GM18858 (cell line): ENCODE data around the gene RASAL1.

Experiments used
- ATAC-seq: cut with Tn5 transposase; IDR thresholded peaks from one replicate; pipeline ENCODE4 v1.9.1; 2021; ENCODE audit not compliant: unreplicated experiment

The RASAL1 gene

DNA sequence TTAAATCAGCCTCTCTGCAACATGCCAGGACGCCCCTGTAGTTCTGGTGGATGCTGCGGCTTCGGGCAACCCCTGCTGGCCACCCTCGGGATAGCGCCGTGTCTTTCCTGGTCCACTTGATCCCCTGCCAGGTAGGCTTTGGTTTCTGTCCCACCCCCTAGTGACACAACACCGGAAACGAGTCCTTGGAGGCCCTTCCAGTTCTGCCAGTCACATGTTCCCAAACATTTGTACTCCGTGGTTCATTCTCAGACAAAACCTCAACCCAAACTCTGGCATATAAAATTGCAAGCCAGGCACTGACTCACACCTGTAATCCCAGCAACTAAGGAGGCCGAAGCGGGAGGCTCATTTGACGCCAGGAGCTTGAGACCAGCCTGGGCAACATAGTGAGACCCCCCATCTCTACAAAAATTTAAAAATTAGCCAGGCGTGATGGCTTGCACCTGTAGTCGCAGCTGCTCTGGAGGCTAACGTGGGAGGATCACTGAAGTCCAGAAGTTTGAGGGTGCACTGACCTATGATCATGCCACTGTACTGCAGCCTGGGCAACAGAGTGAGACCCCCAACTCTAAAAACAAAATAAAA lies 37.0 kb downstream of the RASAL1 start:
- ATAC-seq: no peak

DNA sequence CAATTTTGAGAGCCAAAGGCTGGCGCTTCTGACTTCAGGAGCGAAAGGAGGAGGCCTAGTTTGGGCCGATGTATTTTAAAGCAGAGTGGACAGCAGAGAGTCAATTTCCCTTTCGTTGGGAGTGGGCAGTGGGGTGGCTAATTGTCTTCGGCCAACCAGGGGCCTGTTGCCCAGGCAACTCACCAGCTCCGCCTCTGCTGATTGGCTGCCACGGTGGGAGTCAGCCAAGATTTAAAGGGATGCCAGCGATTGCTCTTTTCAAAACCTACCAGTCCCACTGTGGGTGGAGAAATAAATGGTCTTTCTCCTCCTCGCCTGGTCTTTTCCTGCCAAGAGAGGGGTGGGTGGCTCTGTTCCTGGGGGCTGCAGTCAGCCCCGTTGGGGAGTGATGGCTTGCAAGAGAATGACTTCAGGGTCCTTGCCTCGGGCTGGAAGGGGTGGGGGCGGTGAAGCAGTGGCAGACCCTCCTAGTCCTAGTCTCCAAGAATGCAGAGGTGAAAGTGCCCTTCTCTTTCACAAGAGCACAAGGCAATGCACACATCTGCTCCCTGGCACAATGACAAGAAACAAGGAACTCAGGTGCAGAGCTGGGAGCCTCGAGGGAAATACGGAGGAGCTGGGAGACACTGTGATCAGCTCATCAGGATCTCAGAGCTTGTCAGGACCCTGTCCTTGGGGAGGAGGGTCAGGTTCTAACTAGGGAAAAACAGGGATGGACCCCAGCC lies 37.7 kb downstream of the RASAL1 start:
- no peak for ATAC-seq

DNA sequence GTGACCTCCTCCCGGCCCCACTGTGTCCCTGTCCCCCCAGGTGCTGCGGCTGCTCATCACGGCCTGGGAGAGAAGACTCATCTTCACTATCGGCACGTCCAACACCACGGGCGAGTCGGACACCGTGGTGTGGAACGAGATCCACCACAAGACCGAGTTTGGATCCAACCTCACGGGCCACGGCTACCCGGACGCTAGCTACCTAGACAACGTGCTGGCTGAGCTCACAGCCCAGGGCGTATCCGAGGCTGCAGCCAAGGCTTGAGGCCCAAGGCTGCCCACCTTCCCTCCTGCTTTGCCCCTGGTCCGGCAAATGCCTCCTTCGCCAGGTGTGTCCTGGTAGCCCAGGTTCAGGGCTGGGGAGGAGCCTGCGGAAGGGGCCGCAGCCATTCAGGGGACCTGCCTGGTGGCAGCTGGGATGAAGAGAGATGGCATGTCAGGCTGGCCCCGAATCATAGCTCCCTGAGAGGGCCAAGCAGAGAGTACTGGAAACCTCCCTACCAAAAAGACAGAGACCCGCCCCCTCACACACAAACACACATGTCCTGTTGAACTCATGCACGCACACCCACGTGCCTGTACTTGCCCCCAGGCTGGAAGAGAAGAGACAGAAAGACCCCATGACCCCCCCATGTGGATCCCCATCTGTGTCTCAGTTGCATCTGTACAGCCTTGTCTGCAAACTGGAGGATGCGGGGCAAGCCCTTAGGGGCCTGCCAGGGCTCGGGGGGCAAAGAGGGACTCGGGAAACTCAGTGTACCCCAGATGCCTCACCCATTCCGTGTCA lies 38.7 kb downstream of the RASAL1 start:
- no peak for ATAC-seq

DNA sequence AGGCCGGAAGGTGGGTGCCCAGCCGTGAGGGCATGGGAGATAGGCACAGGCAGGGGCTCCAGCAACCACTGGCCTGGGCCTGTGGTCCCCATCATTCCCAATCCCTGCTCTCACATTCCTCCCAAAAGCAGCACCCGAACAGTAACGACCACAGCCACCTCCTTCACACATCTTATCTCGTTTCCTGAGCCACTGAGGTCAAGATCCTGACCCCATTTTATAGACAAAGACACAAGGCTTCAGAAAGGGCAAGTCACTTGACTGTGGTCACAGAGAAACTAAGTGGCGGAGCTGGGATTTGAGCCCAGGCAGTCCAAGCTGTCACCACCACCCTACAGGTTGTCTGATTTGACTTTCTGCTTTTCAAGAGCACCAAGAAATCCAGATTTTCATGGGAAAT lies 40.2 kb downstream of the RASAL1 start:
- ATAC-seq: no peak

DNA sequence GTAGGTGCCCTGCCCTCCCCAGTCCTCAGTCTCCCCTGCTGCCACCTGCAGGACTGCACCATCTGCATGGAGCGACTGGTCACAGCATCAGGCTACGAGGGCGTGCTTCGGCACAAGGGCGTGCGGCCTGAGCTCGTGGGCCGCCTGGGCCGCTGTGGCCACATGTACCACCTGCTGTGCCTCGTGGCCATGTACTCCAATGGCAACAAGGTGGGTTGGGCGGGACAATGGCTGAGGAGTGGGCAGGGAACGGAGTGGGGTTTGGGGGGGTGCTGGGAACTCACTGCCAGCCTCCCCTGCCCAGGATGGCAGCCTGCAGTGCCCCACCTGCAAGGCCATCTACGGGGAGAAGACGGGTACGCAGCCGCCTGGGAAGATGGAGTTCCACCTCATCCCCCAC lies 40.8 kb downstream of the RASAL1 start:
- ATAC-seq: no peak

DNA sequence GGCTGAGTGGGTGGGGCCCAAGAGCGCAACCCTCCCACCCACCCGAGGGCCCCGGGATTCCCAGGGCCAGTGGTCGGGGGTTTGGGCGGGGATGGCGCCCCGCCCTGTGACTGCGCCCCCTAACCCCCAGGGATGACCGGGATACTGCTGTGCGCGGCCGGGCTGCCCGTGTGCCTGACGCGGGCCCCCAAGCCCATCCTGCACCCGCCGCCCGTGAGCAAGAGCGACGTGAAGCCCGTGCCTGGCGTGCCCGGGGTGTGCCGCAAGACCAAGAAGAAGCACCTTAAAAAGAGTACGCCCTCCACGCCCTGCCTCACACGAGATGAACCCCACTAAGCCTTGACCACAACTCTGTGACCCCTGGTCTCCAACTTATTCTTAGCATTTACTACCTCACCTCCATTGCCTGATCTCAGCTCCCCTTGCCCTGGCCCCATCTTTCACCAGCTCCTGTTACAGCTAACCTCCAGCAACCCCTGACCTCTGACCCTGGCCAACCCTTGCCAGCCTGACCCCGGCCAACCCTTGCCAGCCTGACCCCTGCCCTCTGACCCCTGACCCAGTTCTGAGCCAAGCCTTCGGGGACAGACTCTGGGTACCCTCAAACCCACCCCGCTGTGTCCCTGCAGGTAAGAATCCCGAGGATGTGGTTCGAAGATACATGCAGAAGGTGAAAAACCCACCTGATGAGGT lies 42.0 kb downstream of the RASAL1 start:
- ATAC-seq: no peak

DNA sequence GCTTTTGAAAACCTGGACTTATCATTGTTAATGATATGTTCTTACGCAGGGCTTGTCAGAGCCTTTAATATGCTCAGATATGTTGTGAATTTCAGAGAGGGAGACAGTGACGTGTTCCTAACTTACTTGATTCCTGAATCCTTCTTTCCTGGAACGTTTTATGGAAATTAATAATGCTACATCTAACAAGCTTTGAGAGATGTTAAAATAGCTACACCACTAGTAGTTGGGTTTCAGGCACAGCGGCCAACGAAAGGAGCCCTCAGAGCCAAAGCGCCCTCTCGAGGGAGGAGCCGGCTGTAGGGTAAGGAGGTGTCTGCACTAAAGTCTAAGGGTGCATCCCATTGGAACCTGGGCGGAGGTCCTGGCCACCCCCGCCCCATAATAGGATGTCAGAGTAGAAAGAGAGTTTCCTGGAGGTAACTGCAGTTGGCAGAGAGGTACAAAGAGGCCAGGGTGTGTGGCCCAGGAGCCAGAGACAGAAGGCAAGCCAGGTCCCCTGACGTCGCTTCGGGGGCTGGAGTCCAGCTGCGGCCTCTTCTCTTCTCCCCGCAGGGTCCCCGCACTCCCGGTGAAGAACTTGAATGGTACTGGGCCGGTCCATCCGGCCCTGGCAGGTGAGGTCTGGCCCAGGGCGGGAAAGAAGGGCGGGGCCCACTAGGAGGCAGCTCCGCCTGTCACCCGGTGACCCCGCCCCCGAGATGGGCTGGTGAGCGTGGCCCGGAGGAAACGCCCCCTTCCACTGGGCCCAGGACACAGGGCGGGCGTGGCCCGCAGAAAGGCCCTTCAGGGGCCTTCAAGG lies 42.8 kb downstream of the RASAL1 start:
- no peak for ATAC-seq

DNA sequence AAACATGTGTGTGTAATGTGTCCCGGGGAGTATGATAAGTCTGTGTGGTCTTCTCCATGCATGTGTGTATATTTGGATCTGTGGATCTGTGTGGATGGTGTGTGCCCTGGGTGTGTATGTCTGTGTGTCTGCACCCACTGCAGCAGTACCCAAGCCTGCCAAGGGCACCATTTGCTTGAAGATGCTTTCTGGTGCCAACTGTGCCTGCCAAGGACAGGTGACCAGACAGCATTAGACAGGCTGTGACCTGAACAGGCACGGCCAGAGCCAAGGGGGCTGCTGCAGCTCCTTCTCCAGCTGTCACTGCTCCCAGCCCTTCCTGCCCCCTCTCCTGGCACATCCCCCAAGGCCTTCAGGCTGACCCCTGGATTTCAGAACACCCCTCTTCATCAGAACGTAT lies 44.1 kb downstream of the RASAL1 start:
- ATAC-seq: no peak

DNA sequence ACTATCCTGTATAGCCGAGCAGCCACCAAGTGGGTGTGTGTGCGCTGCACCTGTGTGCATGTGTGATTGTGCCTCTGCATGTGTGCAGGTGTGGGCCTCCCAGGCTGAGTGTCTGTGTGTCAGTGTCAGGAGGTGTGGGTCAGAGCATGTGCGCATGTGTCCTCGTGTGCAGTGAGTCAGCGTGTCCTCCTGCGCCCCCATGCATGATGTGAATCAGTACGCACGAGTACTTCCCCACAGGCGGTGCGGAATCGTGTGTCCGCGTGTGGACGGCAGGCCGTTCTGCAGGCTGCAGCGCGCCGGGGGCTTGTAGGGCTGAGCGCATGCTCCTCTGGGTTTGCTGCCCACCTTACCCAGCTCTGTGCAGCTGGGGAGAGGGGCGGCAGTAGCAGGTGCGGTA lies 44.8 kb downstream of the RASAL1 start:
- ATAC-seq: no peak

DNA sequence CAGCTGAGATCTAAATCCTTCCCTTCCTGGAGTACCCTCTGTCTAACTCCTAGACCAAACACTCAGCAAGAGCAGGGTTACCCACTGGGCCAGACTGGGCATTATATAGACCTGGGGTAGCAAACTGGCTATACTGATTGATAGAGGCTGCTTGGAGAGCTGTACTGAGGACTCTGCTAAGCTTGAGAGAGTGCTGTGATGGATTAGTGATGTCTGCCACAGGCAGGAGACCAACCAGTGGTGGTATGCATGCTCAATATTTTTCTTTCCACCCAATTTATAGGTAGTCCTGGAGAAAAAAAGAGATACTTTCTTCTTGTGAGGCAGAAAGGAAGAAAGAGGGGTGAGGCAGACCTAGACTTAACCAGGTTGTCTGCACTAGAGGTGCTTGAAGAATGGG lies 45.7 kb downstream of the RASAL1 start:
- no peak for ATAC-seq

DNA sequence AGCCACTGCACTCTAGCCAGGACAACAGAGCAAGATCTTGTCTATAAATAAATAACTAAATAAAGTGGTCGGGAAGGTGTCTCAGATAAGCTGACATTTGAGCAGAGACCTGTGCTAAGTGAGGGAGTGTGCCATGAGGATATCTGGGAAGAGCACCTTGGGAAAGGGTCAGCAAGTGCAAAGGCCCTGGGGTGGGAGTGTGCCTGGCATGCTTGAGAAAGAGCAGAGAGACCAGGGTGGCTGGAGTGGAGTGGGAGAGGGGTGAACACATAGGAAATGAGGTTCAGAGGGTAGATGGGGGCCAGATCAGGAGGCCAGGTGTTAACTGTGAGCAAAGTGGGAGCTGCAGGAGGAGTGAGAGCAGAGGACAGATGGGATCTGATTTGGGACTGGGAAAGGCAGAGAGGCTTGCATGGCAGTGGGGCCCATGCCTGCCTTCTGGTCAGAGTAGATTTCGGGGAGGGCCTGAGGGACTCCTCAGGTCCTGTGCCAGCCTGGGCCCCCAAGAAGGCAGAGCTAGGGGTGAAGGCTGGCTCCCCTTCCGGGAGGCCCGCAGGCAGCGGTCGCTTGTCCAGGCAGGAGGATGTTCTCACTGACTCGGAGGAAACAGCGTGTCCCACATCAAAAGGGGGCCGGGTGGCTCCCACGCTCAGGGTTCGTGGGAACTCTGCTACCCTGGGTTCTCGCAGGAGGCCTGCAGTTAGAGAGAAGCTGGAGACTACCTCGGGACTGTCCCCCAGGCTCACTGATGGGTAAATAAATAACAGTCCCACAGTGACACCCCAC lies 46.4 kb downstream of the RASAL1 start:
- no peak for ATAC-seq

DNA sequence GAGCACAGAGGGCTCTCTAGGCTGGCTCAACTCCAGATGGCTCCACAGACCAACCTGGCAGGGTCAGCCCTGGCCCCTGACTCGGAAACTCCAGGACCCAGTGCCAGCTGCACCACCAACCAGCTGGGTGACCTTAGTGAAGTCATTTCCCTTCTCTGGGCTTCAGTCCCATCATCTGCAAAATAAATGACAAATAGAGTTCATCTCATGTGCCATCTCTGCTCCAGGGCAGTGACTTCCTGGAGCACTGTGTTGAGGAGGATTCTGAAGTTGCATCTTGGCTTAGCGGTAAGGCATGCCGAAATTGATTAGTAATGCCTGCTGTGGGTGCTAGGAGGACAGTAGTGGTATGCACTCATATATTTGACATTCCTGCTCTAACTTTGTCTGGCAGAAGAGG lies 47.5 kb downstream of the RASAL1 start:
- no peak for ATAC-seq

DNA sequence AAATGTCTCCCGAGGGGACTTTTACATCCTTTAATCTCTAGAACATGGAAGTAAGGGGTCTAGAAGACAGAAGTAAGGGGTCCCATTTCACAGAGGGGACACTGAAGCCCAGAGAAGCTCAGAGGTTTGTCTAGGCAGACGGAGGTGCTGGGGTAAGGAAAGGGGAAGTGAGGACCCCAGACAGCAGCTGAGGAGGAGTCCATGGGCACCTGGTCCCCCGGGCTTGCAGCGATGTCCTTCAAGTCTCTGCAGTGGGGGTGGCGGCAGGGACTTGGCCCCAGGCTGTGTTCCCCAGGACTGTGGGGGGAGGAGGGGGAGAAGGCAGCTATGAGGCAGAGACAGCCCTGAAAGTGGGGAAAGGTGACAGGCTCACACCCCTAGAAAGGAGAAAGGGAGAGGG lies 48.4 kb downstream of the RASAL1 start:
- ATAC-seq: no peak

DNA sequence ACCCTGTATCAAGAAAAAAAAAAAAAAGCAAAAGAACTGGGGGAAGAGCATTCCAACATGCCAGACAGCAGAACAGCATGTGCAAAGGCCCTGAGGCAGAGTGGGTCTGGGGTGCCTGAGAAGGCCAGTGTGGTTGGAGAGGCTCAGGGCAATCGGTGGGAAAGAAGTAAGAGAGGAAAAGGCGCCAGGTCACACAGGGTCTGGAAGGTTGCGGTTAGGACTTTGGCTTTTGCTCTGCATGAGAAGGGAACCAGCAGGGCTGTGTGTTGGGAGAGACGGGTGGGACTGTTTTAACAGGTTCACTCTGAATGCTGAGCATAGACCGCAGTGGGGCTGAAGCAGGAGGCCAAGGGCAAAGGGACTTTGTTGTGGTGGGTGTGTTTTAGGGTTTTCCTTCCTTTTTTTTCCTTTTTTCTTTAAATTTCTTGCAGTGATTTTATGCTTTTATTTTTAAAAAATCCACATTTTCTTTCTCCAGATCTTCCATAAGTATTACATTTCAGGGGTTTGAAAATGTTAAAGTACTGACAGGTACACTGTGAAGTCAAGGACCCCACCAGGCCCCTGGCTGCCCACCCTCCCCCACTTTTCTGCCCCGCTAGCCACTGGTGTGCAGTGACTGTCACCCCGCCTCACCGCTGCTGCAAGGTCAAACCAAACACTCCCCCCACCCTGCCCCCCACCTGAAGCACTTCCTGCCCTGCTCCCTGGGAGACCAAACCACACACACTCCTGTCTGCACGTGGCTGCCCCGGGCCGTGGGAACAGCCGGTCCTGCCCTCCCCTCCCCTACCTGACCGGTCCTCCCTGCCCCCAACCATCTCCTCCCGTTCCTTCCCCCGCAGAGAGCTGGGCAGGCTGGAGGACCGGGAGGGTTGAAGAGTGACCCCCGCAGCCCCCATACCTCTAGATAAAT lies 49.1 kb downstream of the RASAL1 start:
- ATAC-seq: no peak

DNA sequence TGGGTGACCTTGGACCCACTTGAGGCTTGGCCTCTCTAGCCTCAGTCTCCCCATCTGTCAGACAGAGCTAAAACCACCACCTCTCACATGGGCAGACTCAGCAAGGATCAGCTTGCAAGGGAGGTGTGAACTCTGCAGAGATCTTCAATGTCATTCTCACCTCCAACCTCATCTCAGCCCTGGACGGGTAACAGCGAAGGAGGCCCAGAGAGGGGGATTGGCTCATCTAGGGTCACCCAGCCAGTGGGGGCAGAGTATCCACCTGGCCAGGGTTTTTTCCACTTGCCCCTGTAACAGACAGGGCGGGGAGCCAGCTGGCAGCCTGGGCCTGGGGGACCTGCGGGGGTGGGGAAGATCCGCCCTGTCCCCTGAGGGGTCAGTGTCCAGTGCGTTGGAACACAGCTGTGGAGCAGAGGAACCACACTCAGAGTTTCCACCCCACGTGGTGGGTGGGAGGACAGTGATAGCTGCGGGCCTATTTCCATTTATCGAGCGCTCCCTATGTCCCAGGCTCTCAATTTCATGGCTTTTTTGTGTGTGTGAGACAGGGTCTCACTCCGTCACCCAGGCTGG lies 51.6 kb downstream of the RASAL1 start:
- ATAC-seq: no peak

DNA sequence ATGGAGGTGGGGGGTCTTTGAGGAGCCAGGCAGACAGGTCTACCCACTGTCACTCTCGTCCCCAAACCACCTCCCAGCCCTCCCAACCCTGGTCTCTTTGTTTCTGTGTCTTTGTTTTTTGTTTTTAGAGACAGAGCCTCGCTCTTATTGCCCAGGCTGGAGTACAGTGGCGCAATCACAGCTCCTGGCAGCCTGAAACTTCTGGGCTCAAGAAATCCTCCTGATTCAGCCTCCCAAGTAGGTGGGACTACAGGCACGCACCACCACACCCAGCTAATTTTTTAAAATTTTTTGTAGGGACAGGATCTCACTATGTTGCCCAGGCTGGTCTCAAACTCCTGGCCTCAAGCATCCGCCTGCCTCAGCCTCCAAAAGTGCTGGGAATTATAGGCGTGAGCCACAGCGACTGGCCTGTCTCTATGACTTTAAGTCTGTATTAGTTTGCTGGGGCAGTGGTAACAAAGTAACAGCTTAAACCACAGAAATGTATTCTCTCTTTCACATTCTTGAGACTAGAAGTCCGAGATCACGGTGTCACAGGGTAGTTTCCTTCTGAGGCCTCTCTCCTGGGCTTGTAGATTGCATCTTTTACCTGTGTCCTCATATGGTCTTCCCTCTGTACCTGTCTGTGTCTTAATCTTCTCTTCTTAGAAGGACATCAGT lies 52.9 kb downstream of the RASAL1 start:
- ATAC-seq: peak; percentile 50

DNA sequence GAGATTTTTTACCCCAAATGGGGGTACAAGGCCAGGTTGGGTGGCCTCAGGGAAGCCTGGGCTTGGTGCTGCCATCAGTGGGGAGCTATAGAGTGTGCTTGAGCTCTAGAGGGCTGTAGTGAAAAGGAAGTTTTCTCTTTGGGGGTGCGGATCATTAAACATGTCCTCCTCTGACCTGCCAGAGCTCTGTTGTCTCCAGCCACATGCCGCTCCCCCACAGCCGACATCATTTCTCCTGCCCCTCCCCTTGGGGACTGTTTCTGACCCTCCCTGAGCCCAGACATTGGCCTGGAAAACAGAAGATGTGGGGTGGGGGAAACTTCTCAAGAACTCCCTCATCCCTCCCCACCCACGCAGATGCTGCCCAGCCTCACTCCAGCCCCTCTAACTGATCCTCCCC lies 53.7 kb downstream of the RASAL1 start:
- ATAC-seq: no peak

DNA sequence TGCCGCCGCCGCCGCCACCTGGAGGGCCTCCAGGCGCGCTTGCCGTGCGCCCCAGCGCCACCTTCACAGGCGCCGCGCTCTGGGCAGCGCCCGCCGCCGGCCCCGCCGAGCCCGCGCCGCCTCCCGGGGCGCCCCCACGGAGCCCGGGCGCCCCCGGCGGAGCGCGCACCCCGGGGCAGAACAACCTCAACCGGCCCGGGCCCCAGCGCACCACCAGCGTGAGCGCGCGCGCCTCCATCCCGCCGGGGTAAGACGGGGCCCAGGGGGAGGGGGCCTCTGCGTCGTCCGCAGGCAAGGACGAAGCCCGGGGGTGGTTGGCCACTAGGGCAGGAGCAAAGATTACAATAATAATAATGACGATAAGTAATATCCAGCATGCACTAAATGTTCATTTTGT lies 57.7 kb downstream of the RASAL1 start:
- ATAC-seq: no peak
